HG02588 (cell line): ENCODE data around the gene AKAP13.

Experiments
- ATAC-seq: cut with Tn5 transposase; IDR thresholded peaks from one replicate; pipeline ENCODE4 v1.9.1; 2021; ENCODE audit warnings: mild to moderate bottlenecking, moderate library complexity; ENCODE audit not compliant: unreplicated experiment

Gene AKAP13

DNA sequence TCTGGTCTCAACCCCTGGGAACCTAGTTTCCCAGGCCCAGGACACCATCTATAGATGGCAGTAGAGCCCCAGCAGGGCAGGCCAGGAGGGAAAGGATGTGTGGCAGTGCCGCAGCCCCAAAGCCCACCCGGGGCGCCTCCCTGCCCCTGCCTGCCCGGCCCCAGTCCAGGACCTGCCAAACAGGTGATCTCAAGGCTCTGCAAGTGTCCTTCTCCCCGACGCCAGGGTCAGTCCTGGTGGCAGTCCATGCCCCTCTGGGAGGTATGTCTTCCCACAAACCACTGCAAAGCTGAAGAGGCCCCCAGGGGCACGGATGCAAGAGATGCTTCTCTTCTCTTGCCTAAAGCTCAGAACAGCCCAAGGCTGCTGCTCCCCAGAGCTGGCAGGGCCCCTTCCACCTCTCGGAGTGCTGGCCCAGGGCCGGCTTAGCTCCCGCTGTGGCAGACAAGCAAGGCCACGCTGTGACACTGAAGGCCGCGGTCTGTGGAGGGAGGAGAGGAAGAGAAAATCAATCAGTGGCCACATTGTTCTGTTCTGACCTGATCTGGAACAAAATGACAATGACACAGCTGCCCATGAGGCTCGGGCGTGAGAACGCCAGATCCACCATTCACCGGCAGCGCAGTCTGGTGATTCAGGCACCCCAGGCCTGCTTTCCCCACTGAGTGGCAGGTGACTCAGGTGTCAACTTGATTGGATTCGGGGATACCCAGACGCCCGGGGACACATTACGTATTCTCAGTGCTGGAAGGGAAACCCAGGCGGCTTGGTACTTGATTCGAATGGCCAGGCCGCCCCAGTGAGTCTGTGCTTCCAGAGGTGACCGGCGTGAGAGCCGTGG is 380.3 kb downstream of the AKAP13 start:
- ATAC-seq, result no peak

- no peak for ATAC-seq
Measured at GRCh38 chr15:85761635-85762034, 381.2 kb downstream of the AKAP13 start.

DNA sequence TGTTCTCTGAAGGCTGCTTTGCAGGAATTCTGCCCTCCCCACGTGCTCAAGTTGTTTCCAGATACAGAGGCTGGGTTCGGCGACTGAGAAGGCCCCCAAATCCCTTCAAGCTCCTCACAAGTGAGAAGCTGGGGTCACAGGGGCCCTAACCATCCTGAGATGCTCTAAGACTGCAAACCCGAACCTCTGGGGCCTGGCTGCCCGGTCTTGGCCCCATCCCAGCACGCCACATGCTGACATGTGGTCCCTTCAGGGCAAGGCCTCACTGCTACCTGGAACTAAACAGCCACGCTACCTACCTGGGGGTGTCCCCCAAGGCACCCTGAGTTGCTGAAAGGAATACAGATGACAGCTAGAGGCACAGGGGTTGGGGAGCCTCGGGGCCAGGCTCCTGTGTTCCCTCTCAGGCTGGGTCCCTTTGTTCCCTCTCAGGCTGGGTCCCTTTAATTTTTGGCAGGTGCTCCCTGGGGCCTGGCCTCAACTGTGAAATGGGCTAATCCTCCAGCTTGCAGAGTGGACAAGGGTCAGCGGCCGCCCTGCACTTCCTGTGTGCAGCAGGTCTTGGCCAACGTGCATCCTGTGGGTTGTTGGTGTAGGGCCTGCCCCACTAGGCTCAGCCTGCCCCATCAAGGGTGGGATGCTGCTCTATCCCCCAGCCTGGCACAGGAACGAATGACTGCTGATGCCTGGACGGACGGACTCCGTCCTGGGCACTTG is 381.8 kb downstream of the AKAP13 start:
- no peak for ATAC-seq

DNA sequence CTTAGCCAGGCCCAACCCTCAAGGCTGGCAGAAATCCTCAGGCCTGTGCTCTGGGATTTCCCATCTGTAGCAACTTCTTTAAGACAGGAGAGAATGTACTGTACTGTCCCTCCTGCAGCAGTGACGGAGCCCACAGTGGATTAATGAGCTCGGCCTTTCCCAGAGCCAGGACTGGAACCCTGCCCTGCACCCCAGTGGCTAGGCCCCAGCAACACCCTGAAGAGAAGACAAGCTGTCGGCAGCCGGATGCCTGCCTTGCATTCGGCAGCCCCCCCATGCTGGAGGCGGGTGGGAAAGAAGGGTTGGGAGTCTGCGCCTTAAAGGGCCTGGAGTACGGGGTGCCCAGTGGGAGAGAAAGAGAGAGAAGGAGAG is 382.3 kb downstream of the AKAP13 start:
- ATAC-seq, result no peak

DNA sequence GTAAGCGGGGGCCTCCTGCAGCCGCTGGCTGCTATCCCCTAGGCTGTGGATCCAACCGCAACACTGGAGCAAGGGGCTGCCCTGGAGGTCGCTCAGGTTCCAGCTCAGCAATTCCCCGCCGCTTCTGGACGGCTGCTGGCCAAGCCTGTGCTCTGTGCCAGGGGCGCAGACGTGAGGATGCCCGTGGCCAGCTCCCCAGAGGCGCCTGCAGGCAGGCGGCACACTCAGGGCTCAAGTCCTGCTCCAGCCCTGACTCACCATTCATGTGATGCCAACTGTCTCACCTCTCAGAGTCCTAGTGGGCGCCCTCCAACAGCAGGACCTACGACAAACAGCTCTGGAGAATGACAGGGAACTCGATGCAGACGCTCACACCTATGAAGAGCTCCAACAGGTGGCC is 382.8 kb downstream of the AKAP13 start:
- no peak for ATAC-seq

GRCh38 chr15:85763673-85764633 is 383.6 kb downstream of the AKAP13 start:
- ATAC-seq, result no peak

- no peak for ATAC-seq
Measured at GRCh38 chr15:85764649-85765277, 384.4 kb downstream of the AKAP13 start.

- no peak for ATAC-seq
Measured at GRCh38 chr15:85766001-85766831, 385.8 kb downstream of the AKAP13 start.

DNA sequence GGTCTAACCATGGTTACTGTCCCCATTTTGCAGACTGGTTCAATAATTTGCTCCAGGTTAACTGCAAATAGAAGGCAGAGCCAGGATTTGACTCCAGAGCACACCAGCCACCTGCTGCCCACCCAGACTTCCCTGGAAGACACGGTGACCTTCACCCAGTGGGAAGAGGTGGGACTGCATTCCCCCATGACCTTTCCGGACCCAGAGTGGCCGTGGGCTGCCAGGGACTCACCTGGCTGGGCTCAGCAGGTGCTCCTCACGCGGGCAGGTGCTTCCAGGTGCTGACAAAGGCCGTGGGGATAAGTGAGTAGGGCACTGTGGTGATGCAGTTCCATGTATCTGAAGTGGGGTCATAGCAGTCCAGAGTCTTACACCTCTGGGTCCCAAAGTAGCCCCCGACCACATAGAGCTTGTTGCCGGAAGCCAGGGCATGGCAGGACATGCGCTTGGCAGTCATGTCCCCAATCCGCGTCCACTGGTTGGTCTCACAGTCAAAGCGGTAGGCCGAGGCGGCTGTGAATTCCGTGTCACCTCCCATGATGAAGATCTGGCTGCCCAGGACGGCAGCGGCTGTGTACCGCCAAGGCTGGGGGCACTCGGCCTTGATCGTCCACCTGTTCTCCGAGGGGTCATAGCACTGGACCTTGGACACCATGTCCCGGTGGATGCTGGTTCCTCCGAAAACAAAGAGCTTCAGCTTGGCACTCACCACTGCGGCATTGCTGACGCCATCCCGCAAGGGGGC is 387.6 kb downstream of the AKAP13 start:
- ATAC-seq, result no peak

DNA sequence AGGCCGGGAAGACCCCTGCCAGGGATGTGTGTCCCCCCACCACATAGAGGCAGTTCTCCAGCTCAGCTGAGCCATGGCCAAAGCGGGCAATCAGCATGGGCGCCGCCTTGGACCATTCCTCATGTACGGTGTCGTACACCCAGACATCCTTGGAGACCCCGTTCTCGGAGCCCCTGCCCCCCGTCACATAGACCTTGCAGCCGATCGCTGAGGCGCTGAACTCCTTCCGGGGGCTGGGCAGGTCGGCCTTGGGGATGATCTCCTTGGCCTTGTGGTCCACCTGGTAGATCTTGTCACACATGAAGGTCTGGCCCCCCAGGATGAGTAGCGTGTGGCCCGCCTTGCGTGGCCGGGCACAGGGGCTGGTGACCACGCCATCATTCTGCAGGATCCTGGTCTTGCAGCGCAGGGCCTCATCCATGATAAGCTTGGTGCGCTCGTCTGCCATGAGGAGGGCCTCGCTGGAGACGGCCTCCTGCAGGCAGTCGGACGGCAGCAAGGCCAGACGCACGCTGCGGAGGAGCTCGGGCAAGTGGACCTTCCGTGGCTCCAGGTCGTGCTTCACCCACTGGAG is 388.3 kb downstream of the AKAP13 start:
- no peak for ATAC-seq

GRCh38 chr15:85769182-85769900 is 388.9 kb downstream of the AKAP13 start:
- no peak for ATAC-seq

- no peak for ATAC-seq
Measured at GRCh38 chr15:85770096-85771041, 390.0 kb downstream of the AKAP13 start.

DNA sequence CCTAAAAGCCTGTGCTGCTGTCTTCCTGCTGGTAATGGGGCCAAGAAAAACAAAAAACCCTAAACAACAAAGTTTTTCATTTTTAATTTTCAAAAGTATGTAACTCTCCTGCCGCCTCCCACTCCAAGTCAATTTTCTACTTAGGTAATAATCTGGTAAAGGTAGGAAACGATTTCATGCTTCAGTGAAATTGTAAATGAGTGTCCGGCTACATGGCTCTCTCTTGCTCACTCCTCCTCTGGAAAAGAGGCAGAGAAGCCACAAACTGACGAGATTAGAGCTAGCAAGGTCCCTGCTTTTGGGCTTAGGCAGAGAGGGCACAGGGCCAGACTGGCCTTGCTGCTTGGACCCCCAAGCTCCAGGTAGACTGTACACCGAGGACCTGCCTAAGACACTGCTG is 390.9 kb downstream of the AKAP13 start:
- ATAC-seq, result no peak

- ATAC-seq, result no peak
Measured at GRCh38 chr15:85771781-85772445, 391.5 kb downstream of the AKAP13 start.

GRCh38 chr15:85772668-85773067 is 392.3 kb downstream of the AKAP13 start:
- ATAC-seq, result no peak

GRCh38 chr15:85773249-85773648 is 392.8 kb downstream of the AKAP13 start:
- no peak for ATAC-seq

DNA sequence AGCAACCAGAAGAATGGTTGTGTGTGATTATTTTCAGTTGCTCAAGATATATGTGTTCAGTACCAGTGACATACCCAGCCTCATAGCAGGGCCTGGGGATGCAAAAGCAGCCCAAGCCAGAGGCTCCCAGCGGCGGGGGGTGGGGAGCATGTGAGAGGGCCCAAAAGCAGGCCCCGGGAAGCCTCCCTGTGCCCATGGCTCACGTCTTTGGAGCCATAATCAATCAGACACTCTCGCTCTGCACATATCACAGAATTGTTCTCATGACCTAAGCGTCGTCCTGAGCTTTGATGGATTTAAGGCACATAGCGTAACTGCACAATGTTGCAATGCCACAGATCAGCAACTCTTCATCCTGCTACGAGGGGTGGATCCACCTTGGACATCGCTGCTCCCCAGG is 393.6 kb downstream of the AKAP13 start:
- no peak for ATAC-seq
